SK-N-SH (cell line): ENCODE measurements around the gene MAST1. TPM values are rescaled to one million over a fixed set of nuclear protein-coding genes. Genes with fewer than 3 reads are reported as not detected.
A peak's percentile ranks its signal among the peaks of the same experiment; 100 is the strongest.
"Not testable (repeated sequence)": the region's sequence is repeated elsewhere in the genome, so short reads cannot be mapped to it uniquely, and the experiment has no call there.

Source experiments
- CTCF ChIA-PET: fragments of 300-600, 350-600 bp; formaldehyde crosslinking; extraction: SDS; loops from one replicate; lab custom pipeline; 2021; lab: Yijun Ruan, JAX
- POLR2A ChIA-PET: fragments of 350-600 bp; sonication (Branson Sonifier 250); formaldehyde crosslinking; extraction: SDS; loops from one replicate; lab custom pipeline; 2020; ENCODE audit warnings: antibody characterized with exemption, inconsistent platforms; lab: Yijun Ruan, JAX
- DNase-seq: peaks from one replicate; pipeline ENCODE4 v3.0.0; 2012
- H2AFZ ChIP-seq: fragments of 200-600 bp; sonication (generic); 2 replicates; pipeline ENCODE4 v1.8.1; 2016; ENCODE audit warnings: antibody characterized with exemption, mild to moderate bottlenecking, low read depth
- H3F3A ChIP-seq: fragments of 200-600 bp; sonication (generic); replicated peaks from 2 replicates; pipeline ENCODE3; 2016; ENCODE audit warnings: antibody characterized with exemption, mild to moderate bottlenecking; ENCODE audit not compliant: insufficient read depth
- H3K27ac ChIP-seq, 2 experiments: fragments of 200-500 bp in 1 of 2; fragments of 200-600 bp in 1 of 2; sonication (Bioruptor generic) in 1 of 2; sonication (generic), shearing (Covaris generic) in 1 of 2; 2 replicates each; pipeline versions ENCODE4 v1.5.1 to v1.6.1; 2014 to 2016; ENCODE audit warnings: low read depth in 2 of 2, inconsistent platforms in 1 of 2, low read length in 1 of 2, mild to moderate bottlenecking in 1 of 2, mixed read lengths in 1 of 2
- H3K27me3 ChIP-seq: fragments of 200-600 bp; sonication (generic), shearing (Covaris generic); 2 replicates; pipeline ENCODE4 v1.6.1; 2016; ENCODE audit warnings: mixed run types; ENCODE audit not compliant: insufficient read depth
- H3K36me3 ChIP-seq, 2 experiments: fragments of 200-500 bp in 1 of 2; fragments of 200-600 bp in 1 of 2; sonication (Bioruptor generic) in 1 of 2; sonication (generic) in 1 of 2; replicated peaks in 1 of 2; 2 replicates each; pipeline versions ENCODE3 to v1.5.1; 2014 to 2016; ENCODE audit warnings: low read length in 1 of 2, mild to moderate bottlenecking in 1 of 2; ENCODE audit not compliant: insufficient read depth in 2 of 2, control insufficient read depth in 1 of 2
- H3K4me1 ChIP-seq, 2 experiments: fragments of 200-500 bp in 1 of 2; fragments of 200-600 bp in 1 of 2; sonication (Bioruptor generic) in 1 of 2; sonication (generic), shearing (Covaris generic) in 1 of 2; 2 replicates each; pipeline versions ENCODE4 v1.5.1 to v1.6.1; 2014 to 2016; ENCODE audit warnings: low read depth in 1 of 2, low read length in 1 of 2, mixed run types in 1 of 2; ENCODE audit not compliant: insufficient read depth in 2 of 2, control insufficient read depth in 1 of 2
- H3K4me2 ChIP-seq: fragments of 200-600 bp; sonication (generic), shearing (Covaris generic); 2 replicates; pipeline ENCODE4 v1.6.1; 2017; ENCODE audit warnings: mixed run types
- H3K4me3 ChIP-seq, 2 experiments: fragments of 200-500 bp in 1 of 2; fragments of 200-600 bp in 1 of 2; sonication (Bioruptor generic) in 1 of 2; sonication (generic), shearing (Covaris generic) in 1 of 2; 2 replicates each; pipeline versions ENCODE4 v1.5.1 to v1.8.1; 2014 to 2016; ENCODE audit warnings: low read depth in 2 of 2, inconsistent platforms in 1 of 2, low read length in 1 of 2, mild to moderate bottlenecking in 1 of 2, mixed read lengths in 1 of 2, moderate library complexity in 1 of 2
- H3K79me2 ChIP-seq: fragments of 200-600 bp; sonication (generic); 2 replicates; pipeline ENCODE4 v1.8.1; 2017; ENCODE audit warnings: mild to moderate bottlenecking; ENCODE audit not compliant: insufficient read depth
- H3K9ac ChIP-seq: fragments of 200-600 bp; sonication (generic); 2 replicates; pipeline ENCODE4 v1.6.1; 2017; ENCODE audit warnings: mixed run types
- H3K9me2 ChIP-seq: fragments of 200-600 bp; sonication (generic); 2 replicates; pipeline ENCODE4 v1.6.1; 2017; ENCODE audit warnings: mixed run types
- H3K9me3 ChIP-seq: fragments of 200-600 bp; sonication (generic); 2 replicates; pipeline ENCODE4 v1.6.1; 2017; ENCODE audit warnings: mixed run types, mild to moderate bottlenecking, moderate library complexity
- H4K20me1 ChIP-seq: fragments of 200-600 bp; sonication (generic); 2 replicates; pipeline ENCODE4 v1.6.1; 2017; ENCODE audit warnings: mild to moderate bottlenecking, mixed run types; ENCODE audit not compliant: insufficient read depth
- ELF1 ChIP-seq: IDR thresholded peaks from 2 replicates; pipeline ENCODE4 v1.4.0; 2012
- EP300 ChIP-seq, 2 experiments: IDR thresholded peaks; 2 replicates each; pipeline versions ENCODE4 v1.4.0 to v1.6.1; 2012; ENCODE audit warnings: borderline replicate concordance in 1 of 2, low read depth in 1 of 2, low read length in 1 of 2
- IRF3 ChIP-seq: fragments of 150-350 bp; IDR thresholded peaks from 2 replicates; pipeline ENCODE4 v1.6.1; 2016; ENCODE audit warnings: mild to moderate bottlenecking, low read depth, low read length
- MXI1 ChIP-seq: IDR thresholded peaks from 2 replicates; pipeline ENCODE4 v1.6.1; 2012; ENCODE audit warnings: mild to moderate bottlenecking, low read depth, low read length, improper control_type of control experiment
- NRF1 ChIP-seq: IDR thresholded peaks from 2 replicates; pipeline ENCODE4 v1.6.1; 2012; ENCODE audit warnings: low read depth, mild to moderate bottlenecking, low read length
- RCOR1 ChIP-seq: fragments of 150-350 bp; IDR thresholded peaks from 2 replicates; pipeline ENCODE4 v1.6.1; 2017; ENCODE audit warnings: antibody characterized with exemption, low read length
- SMC3 ChIP-seq: IDR thresholded peaks from 2 replicates; pipeline ENCODE4 v1.6.1; 2012; ENCODE audit warnings: low read depth, low read length, improper control_type of control experiment
- TAF1 ChIP-seq: IDR thresholded peaks from 2 replicates; pipeline ENCODE4 v1.6.1; 2012; ENCODE audit warnings: low read depth, mild to moderate bottlenecking, low read length, moderate library complexity, borderline replicate concordance
- TCF12 ChIP-seq: IDR thresholded peaks from 2 replicates; pipeline ENCODE4 v1.4.0; 2012
- TEAD4 ChIP-seq: IDR thresholded peaks from 2 replicates; pipeline ENCODE4 v1.4.0; 2012; ENCODE audit warnings: mild to moderate bottlenecking, borderline replicate concordance; ENCODE audit not compliant: insufficient read depth
- YY1 ChIP-seq: IDR thresholded peaks from 2 replicates; pipeline ENCODE4 v1.4.0; 2012; ENCODE audit warnings: low read depth, mild to moderate bottlenecking
- WGBS: methylation state at CpG from one replicate; pipeline ENCODE4 v1.1.6; 2017; ENCODE audit warnings: low lambda C conversion rate; 5-methylcytosine and 5-hydroxymethylcytosine counted together
- polyA plus RNA-seq, 3 experiments: library from polyadenylated mRNA; depleted of rRNA; stranded (reverse); fragments of >200 nt; gene quantifications; 2 replicates each; pipeline ENCODE4 v1.2.3, GENCODE V29; 2012
- TF ChIP-seq, protein P1 (sequence below): IDR thresholded peaks from 2 replicates; pipeline ENCODE4 v1.4.0; 2012; ENCODE audit warnings: low read depth, borderline replicate concordance
- TF ChIP-seq, protein P2 (sequence below): IDR thresholded peaks from 2 replicates; pipeline ENCODE4 v1.4.0; 2012; ENCODE audit warnings: low read depth
- TF ChIP-seq, protein P3 (sequence below): IDR thresholded peaks from 2 replicates; pipeline ENCODE4 v1.4.0; 2012; ENCODE audit warnings: low read depth, borderline replicate concordance
- TF ChIP-seq, protein P4 (sequence below): IDR thresholded peaks from 2 replicates; pipeline ENCODE4 v1.6.1; 2012; ENCODE audit warnings: mild to moderate bottlenecking, low read depth, low read length, moderate library complexity

The MAST1 gene
- polyA plus RNA-seq, 1 of the 3 experiments (the other 2 are of a cell fraction): 9.7 TPM

GRCh38 chr19:12888006-12888603 lies 49.8 kb downstream of the MAST1 start:
- Histone ChIP-seq H3K27me3 (peaks cover 11% of the 10 kb centered on the region; the same call in 1 of the 2 replicates), H3F3A (no peaks in the 10 kb centered on the region), H3K9me3 (no peaks in the 10 kb centered on the region), H3K9ac (no peak overlapping the region), H4K20me1 (no peaks in the 10 kb centered on the region), H3K36me3 (no peaks in the 10 kb centered on the region), H3K4me2 (no peak overlapping the region), H2AFZ (no peak overlapping the region), H3K79me2 (peaks cover 13% of the 10 kb centered on the region), H3K4me3 (no peak overlapping the region), H3K27ac (no peak overlapping the region), H3K9me2 (no peaks in the 10 kb centered on the region), H3K4me1 (peaks cover 6 to 13% of the 10 kb centered on the region in 2 experiments; a peak in 2 of 4 replicates)
- 51% methylated on average over 5 of the region's 5 CpGs for WGBS
- ChIA-PET POLR2A (interaction anchor here (0.8 kb wide), 1 partner anchor 1491 kb away, joined by 4 read pairs; no protein-coding TSS in a partner anchor), CTCF (interaction anchor here (1.0 kb wide), 1 partner anchor 77 kb away, joined by 3 read pairs; no protein-coding TSS in a partner anchor)
- TF ChIP-seq, protein P1, sequence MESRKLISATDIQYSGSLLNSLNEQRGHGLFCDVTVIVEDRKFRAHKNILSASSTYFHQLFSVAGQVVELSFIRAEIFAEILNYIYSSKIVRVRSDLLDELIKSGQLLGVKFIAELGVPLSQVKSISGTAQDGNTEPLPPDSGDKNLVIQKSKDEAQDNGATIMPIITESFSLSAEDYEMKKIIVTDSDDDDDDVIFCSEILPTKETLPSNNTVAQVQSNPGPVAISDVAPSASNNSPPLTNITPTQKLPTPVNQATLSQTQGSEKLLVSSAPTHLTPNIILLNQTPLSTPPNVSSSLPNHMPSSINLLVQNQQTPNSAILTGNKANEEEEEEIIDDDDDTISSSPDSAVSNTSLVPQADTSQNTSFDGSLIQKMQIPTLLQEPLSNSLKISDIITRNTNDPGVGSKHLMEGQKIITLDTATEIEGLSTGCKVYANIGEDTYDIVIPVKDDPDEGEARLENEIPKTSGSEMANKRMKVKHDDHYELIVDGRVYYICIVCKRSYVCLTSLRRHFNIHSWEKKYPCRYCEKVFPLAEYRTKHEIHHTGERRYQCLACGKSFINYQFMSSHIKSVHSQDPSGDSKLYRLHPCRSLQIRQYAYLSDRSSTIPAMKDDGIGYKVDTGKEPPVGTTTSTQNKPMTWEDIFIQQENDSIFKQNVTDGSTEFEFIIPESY: no peak
- no peak for TF ChIP-seq MXI1
- TF ChIP-seq, protein P2, sequence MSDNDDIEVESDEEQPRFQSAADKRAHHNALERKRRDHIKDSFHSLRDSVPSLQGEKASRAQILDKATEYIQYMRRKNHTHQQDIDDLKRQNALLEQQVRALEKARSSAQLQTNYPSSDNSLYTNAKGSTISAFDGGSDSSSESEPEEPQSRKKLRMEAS: no peak
- no peak for TF ChIP-seq SMC3
- TF ChIP-seq YY1: no peak
- TF ChIP-seq TAF1: no peak
- TF ChIP-seq, protein P3, sequence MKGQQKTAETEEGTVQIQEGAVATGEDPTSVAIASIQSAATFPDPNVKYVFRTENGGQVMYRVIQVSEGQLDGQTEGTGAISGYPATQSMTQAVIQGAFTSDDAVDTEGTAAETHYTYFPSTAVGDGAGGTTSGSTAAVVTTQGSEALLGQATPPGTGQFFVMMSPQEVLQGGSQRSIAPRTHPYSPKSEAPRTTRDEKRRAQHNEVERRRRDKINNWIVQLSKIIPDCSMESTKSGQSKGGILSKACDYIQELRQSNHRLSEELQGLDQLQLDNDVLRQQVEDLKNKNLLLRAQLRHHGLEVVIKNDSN: no peak
- no peak for TF ChIP-seq NRF1
- TF ChIP-seq EP300 (IDR thresholded peaks at IDR 0.05; ENCODE audit: borderline replicate concordance in 1 of 2, low read depth in 1 of 2, low read length in 1 of 2): no peak
- no peak for TF ChIP-seq ELF1
- TF ChIP-seq, protein P4, sequence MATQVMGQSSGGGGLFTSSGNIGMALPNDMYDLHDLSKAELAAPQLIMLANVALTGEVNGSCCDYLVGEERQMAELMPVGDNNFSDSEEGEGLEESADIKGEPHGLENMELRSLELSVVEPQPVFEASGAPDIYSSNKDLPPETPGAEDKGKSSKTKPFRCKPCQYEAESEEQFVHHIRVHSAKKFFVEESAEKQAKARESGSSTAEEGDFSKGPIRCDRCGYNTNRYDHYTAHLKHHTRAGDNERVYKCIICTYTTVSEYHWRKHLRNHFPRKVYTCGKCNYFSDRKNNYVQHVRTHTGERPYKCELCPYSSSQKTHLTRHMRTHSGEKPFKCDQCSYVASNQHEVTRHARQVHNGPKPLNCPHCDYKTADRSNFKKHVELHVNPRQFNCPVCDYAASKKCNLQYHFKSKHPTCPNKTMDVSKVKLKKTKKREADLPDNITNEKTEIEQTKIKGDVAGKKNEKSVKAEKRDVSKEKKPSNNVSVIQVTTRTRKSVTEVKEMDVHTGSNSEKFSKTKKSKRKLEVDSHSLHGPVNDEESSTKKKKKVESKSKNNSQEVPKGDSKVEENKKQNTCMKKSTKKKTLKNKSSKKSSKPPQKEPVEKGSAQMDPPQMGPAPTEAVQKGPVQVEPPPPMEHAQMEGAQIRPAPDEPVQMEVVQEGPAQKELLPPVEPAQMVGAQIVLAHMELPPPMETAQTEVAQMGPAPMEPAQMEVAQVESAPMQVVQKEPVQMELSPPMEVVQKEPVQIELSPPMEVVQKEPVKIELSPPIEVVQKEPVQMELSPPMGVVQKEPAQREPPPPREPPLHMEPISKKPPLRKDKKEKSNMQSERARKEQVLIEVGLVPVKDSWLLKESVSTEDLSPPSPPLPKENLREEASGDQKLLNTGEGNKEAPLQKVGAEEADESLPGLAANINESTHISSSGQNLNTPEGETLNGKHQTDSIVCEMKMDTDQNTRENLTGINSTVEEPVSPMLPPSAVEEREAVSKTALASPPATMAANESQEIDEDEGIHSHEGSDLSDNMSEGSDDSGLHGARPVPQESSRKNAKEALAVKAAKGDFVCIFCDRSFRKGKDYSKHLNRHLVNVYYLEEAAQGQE: no peak
- no peak for TF ChIP-seq TEAD4
- no peak for TF ChIP-seq RCOR1
- no peak for TF ChIP-seq TCF12
- TF ChIP-seq IRF3: no peak
- DNase-seq: no peak

DNA sequence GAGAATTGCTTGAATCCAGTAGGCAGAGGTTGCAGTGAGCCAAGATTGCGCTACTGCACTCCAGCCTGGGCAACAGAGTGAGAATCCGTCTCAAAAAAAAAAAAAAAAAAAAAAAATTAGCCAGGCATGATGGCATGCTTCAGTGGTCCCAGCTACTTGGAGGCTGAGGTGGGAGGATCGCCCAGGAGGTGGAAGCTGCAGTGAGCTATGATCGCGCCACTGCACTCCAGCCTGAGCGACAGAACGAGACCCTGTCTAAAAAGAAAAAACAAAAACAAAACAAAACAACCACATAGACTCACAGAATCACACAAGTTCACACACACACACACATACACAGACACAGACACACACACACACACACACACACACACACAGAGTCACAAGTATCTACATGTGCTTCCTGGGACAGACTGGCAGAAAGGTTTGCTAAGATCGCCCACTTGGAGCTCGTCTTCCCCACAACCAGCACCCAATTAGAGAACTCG lies 52.0 kb downstream of the MAST1 start:
- not testable (repeated sequence) for H3F3A ChIP-seq, H3K27me3 ChIP-seq, DNase-seq, H3K4me1 ChIP-seq, H3K36me3 ChIP-seq, H4K20me1 ChIP-seq, H3K9me3 ChIP-seq, H3K27ac ChIP-seq, H3K9me2 ChIP-seq
- ChIA-PET POLR2A (interaction anchor here (0.8 to 2.3 kb wide), 15 partner anchors 9 to 262 kb away, joined by 3 to 21 read pairs (median 4); partner anchors contain the start of genes CALR, DNASE2, FARSA and JUNB), CTCF (interaction anchor here (1.0 to 2.7 kb wide), 11 partner anchors 9 to 83 kb away, joined by 3 to 13 read pairs (median 3); partner anchors contain the start of genes DNASE2 and RNASEH2A)
- Histone ChIP-seq H3K4me3 (peak overlapping the region; percentile 39 to 46), H3K9ac (peak overlapping the region; percentile 30; the same call in 1 of the 2 replicates), H2AFZ (peak overlapping the region; percentile 72), H3K4me2 (peak overlapping the region; percentile 75), H3K79me2 (peaks cover 13% of the 10 kb centered on the region)
- WGBS: 22% methylated on average over 10 of the region's 10 CpGs
